Right renal cortex interstitium (tissue), 3 donors: ENCODE data around the gene ANGPTL4. TPM values are rescaled to one million over a fixed set of nuclear protein-coding genes. Genes with fewer than 3 reads are reported as not detected.
"Not testable (repeated sequence)": the region's sequence is repeated elsewhere in the genome, so short reads cannot be mapped to it uniquely, and the experiment has no call there.

Experiments used
- DNase-seq, 3 donors: peaks; one replicate each; pipeline ENCODE4 v3.0.0-alpha.2; 2013; ENCODE audit warnings: low read depth in 3 of 3, low spot score in 2 of 3
- polyA plus RNA-seq, 3 donors: library from polyadenylated mRNA; unstranded; fragments of 120-200 nt; gene quantifications; one replicate each; pipeline ENCODE4 v1.2.1, GENCODE V29; 2013; ENCODE audit not compliant: insufficient read length in 3 of 3

Gene ANGPTL4
- polyA plus RNA-seq, 3 donors = 1.4 to 2.5 (median 1.7) TPM

- DNase-seq = no peak
Observed at GRCh38 chr19:8333767-8334457, 30.0 kb upstream of the ANGPTL4 start.

GRCh38 chr19:8334458-8335342, 29.3 kb upstream of the ANGPTL4 start:
- DNase-seq = no peak

- no peak for DNase-seq
Observed at GRCh38 chr19:8335343-8336071, 28.4 kb upstream of the ANGPTL4 start.

GRCh38 chr19:8336072-8336569, 27.8 kb upstream of the ANGPTL4 start:
- no peak for DNase-seq

- no peak for DNase-seq
Observed at GRCh38 chr19:8336660-8337059, 27.3 kb upstream of the ANGPTL4 start.

- DNase-seq = no peak
Observed at GRCh38 chr19:8337728-8338127, 26.2 kb upstream of the ANGPTL4 start.

- DNase-seq = no peak
Observed at GRCh38 chr19:8338835-8339234, 25.1 kb upstream of the ANGPTL4 start.

- no peak for DNase-seq
Observed at GRCh38 chr19:8340341-8341096, 23.4 kb upstream of the ANGPTL4 start.

- DNase-seq = not testable (repeated sequence)
Observed at GRCh38 chr19:8341504-8341903, 22.5 kb upstream of the ANGPTL4 start.

- DNase-seq = no peak
Observed at GRCh38 chr19:8342316-8342683, 21.7 kb upstream of the ANGPTL4 start.

- peak in 1 of 3 donors; percentile 86 for DNase-seq
Observed at GRCh38 chr19:8342684-8343482, 21.1 kb upstream of the ANGPTL4 start, which contains the start of gene KANK3. TSS of gene KANK3 (minus strand) at chr19:8343262. CDS start at chr19:8337828, 5,434 bp downstream.

- no peak for DNase-seq
Observed at GRCh38 chr19:8343483-8343844, 20.5 kb upstream of the ANGPTL4 start.

GRCh38 chr19:8349629-8350372, 14.2 kb upstream of the ANGPTL4 start:
- DNase-seq = not testable (repeated sequence)

GRCh38 chr19:8352134-8352827, 11.7 kb upstream of the ANGPTL4 start:
- DNase-seq = no peak

GRCh38 chr19:8352845-8353244, 11.1 kb upstream of the ANGPTL4 start:
- not testable (repeated sequence) for DNase-seq

GRCh38 chr19:8355631-8356402, 8.1 kb upstream of the ANGPTL4 start:
- DNase-seq = no peak

GRCh38 chr19:8357007-8357521, 6.9 kb upstream of the ANGPTL4 start:
- DNase-seq = no peak
